D721Med (cell line): ENCODE results near the gene FOCAD.

Experiments used
- DNase-seq: peaks from one replicate; pipeline ENCODE4 v3.0.0; 2011; ENCODE audit warnings: low spot score; ENCODE audit not compliant: insufficient read length
- FAIRE-seq: peaks from 2 replicates; lab custom pipeline; 2011; peaks lifted over from hg19 to GRCh38; lab: Jason Lieb, UNC
- CTCF ChIP-seq: IDR thresholded peaks from 2 replicates; pipeline ENCODE4 v1.5.1; 2012; ENCODE audit warnings: mild to moderate bottlenecking, control low read depth; ENCODE audit not compliant: insufficient read depth; ENCODE audit errors: missing control alignments

The FOCAD gene

GRCh38 chr9:20697021-20697719 lies 13.1 kb downstream of the FOCAD start:
- DNase-seq (no peak), FAIRE-seq (no peak)
- no peak for TF ChIP-seq CTCF

GRCh38 chr9:20698782-20699181 lies 14.7 kb downstream of the FOCAD start:
- no peak for FAIRE-seq
- TF ChIP-seq CTCF: no peak
- DNase-seq: no peak

- DNase-seq (no peak), FAIRE-seq (no peak)
- TF ChIP-seq CTCF: no peak
Measured at GRCh38 chr9:20701060-20701459, 17.0 kb downstream of the FOCAD start.

GRCh38 chr9:20702570-20702969 lies 18.5 kb downstream of the FOCAD start:
- FAIRE-seq: no peak
- DNase-seq: no peak
- no peak for TF ChIP-seq CTCF

GRCh38 chr9:20703146-20703545 lies 19.1 kb downstream of the FOCAD start:
- TF ChIP-seq CTCF: no peak
- FAIRE-seq (no peak), DNase-seq (no peak)

GRCh38 chr9:20707708-20708107 lies 23.6 kb downstream of the FOCAD start:
- TF ChIP-seq CTCF: no peak
- no peak for DNase-seq
- FAIRE-seq: no peak

GRCh38 chr9:20713172-20713571 lies 29.1 kb downstream of the FOCAD start:
- no peak for TF ChIP-seq CTCF
- FAIRE-seq: no peak
- DNase-seq: no peak
